HCT116 (cell line): ENCODE data around the gene GIGYF1. TPM values are rescaled to one million over a fixed set of nuclear protein-coding genes. Genes with fewer than 3 reads are reported as not detected.

Experiments used
- ATAC-seq: fragments of 200-7000 bp; cut with Tn5 transposase; 2 replicates; pipeline ENCODE4 v1.9.1; 2020; ENCODE audit warnings: mild to moderate bottlenecking, moderate library complexity
- BruUV-seq: library from RNA; stranded (reverse); fragments of 400-500 nt; replicated peaks from 2 replicates; lab custom pipeline; 2021; lab: Mats Ljungman, UMichigan
- CTCF ChIA-PET: fragments of 300-600 bp; sonication (Branson Sonifier 250); formaldehyde crosslinking; loops from one replicate; lab custom pipeline; 2021; ENCODE audit warnings: antibody characterized with exemption; lab: Charles Lee
- POLR2A ChIA-PET: fragments of 300-600, 350-600 bp; sonication (Branson Sonifier 250); formaldehyde crosslinking; loops from one replicate; lab custom pipeline; 2021; ENCODE audit warnings: antibody characterized with exemption; lab: Charles Lee
- RAD21 ChIA-PET, 2 experiments: fragments of 300-600 bp; sonication (Branson Sonifier 250); formaldehyde crosslinking; loops; one replicate each; lab custom pipeline; 2023; ENCODE audit warnings: low total read pairs in 2 of 2; ENCODE audit not compliant: uncharacterized antibody in 2 of 2, unreplicated experiment in 2 of 2, low non-redundant PET in 1 of 2; lab: Charles Lee
- DNase-seq: peaks from one replicate; pipeline ENCODE4 v3.0.0-alpha.2; 2010; ENCODE audit warnings: low read depth, low spot score
- H2AFZ ChIP-seq: fragments of 200-600 bp; shearing (Covaris generic), sonication (generic); 2 replicates; pipeline ENCODE4 v1.6.1; 2017; ENCODE audit warnings: low read depth, mixed run types, mixed read lengths, antibody characterized with exemption, low read length; ENCODE audit not compliant: poor library complexity, severe bottlenecking
- H3K27ac ChIP-seq: 2 replicates; pipeline ENCODE4 v1.5.1; 2012; ENCODE audit warnings: low read depth, low read length
- H3K27me3 ChIP-seq: fragments of 200-600 bp; sonication (generic); 2 replicates; pipeline ENCODE4 v1.6.1; 2016; ENCODE audit warnings: mixed run types, low read length, mixed read lengths; ENCODE audit not compliant: insufficient read depth
- H3K36me3 ChIP-seq, 2 experiments: fragments of 200-500 bp in 1 of 2; fragments of 200-600 bp in 1 of 2; sonication (Bioruptor generic) in 1 of 2; sonication (generic) in 1 of 2; 2 replicates each; pipeline versions ENCODE4 v1.5.1 to v1.6.1; 2014 to 2016; ENCODE audit warnings: low read length in 2 of 2, inconsistent platforms in 1 of 2, mixed read lengths in 1 of 2, mixed run types in 1 of 2; ENCODE audit not compliant: insufficient read depth in 2 of 2, control insufficient read depth in 1 of 2
- H3K4me1 ChIP-seq, 2 experiments: fragments of 200-600 bp in 1 of 2; sonication (generic) in 1 of 2; 2 replicates each; pipeline versions ENCODE4 v1.5.1 to v1.6.1; 2012 to 2017; ENCODE audit warnings: low read length in 2 of 2, inconsistent platforms in 1 of 2, mild to moderate bottlenecking in 1 of 2, mixed read lengths in 1 of 2, mixed run types in 1 of 2, moderate library complexity in 1 of 2; ENCODE audit not compliant: insufficient read depth in 2 of 2, control insufficient read depth in 1 of 2
- H3K4me2 ChIP-seq: fragments of 200-600 bp; sonication (generic); 2 replicates; pipeline ENCODE4 v1.6.1; 2017; ENCODE audit warnings: mixed run types, low read length, mixed read lengths
- H3K4me3 ChIP-seq, 2 experiments: fragments of 200-600 bp in 1 of 2; sonication (generic) in 1 of 2; replicated peaks in 1 of 2; 2 replicates each; pipeline ENCODE4 v1.5.1; 2011 to 2016; ENCODE audit warnings: low read length in 2 of 2, control low read depth in 1 of 2, low read depth in 1 of 2, mild to moderate bottlenecking in 1 of 2, mixed read lengths in 1 of 2, mixed run types in 1 of 2
- H3K79me2 ChIP-seq: fragments of 200-600 bp; sonication (generic); 2 replicates; pipeline ENCODE4 v1.6.1; 2017; ENCODE audit warnings: mild to moderate bottlenecking, mixed run types, low read length, moderate library complexity, mixed read lengths; ENCODE audit not compliant: insufficient read depth
- H3K9ac ChIP-seq: fragments of 200-600 bp; sonication (generic); 2 replicates; pipeline ENCODE4 v1.6.1; 2016; ENCODE audit warnings: low read length, mixed read lengths
- H3K9me2 ChIP-seq: fragments of 200-600 bp; sonication (generic), shearing (Covaris generic); 2 replicates; pipeline ENCODE4 v1.6.1; 2017; ENCODE audit warnings: mixed run types, mild to moderate bottlenecking, moderate library complexity; ENCODE audit not compliant: insufficient read depth
- H3K9me3 ChIP-seq, 2 experiments: fragments of 200-500 bp in 1 of 2; fragments of 200-600 bp in 1 of 2; sonication (Bioruptor generic) in 1 of 2; sonication (generic) in 1 of 2; 2 replicates each; pipeline ENCODE4 v1.6.1; 2014 to 2017; ENCODE audit warnings: low read length in 2 of 2, mixed read lengths in 2 of 2, inconsistent platforms in 1 of 2, low read depth in 1 of 2, mild to moderate bottlenecking in 1 of 2, mixed run types in 1 of 2, moderate library complexity in 1 of 2; ENCODE audit not compliant: control insufficient read depth in 1 of 2, insufficient read depth in 1 of 2
- H4K20me1 ChIP-seq: fragments of 200-600 bp; sonication (generic), shearing (Covaris generic); 2 replicates; pipeline ENCODE4 v1.6.1; 2017; ENCODE audit warnings: mixed run types, mild to moderate bottlenecking, moderate library complexity; ENCODE audit not compliant: insufficient read depth
- CBX3 ChIP-seq: IDR thresholded peaks from 2 replicates; pipeline ENCODE4 v1.6.1; 2012; ENCODE audit warnings: low read depth
- CEBPB ChIP-seq: IDR thresholded peaks from 2 replicates; pipeline ENCODE4 v1.6.1; 2012; ENCODE audit warnings: low read depth
- EGR1 ChIP-seq: IDR thresholded peaks from 2 replicates; pipeline ENCODE4 v1.6.1; 2012; ENCODE audit warnings: low read depth
- ELF1 ChIP-seq: IDR thresholded peaks from 2 replicates; pipeline ENCODE4 v1.6.1; 2012; ENCODE audit warnings: low read depth, borderline replicate concordance
- EZH2 ChIP-seq: fragments of 200-600 bp; sonication (generic); IDR thresholded peaks from 2 replicates; pipeline ENCODE4 v1.6.1; 2017; ENCODE audit warnings: antibody characterized with exemption, mixed run types
- EZH2phosphoT487 ChIP-seq: fragments of 200-600 bp; IDR thresholded peaks from 2 replicates; pipeline ENCODE4 v1.6.1; 2018; ENCODE audit warnings: antibody characterized with exemption, borderline replicate concordance
- FOSL1 ChIP-seq: IDR thresholded peaks from 2 replicates; pipeline ENCODE4 v1.6.1; 2012; ENCODE audit warnings: low read depth
- JUND ChIP-seq: IDR thresholded peaks from 2 replicates; pipeline ENCODE4 v1.6.1; 2012
- POLR2A ChIP-seq: IDR thresholded peaks from 2 replicates; pipeline ENCODE4 v1.7.0; 2011; ENCODE audit warnings: borderline replicate concordance; ENCODE audit not compliant: insufficient read depth, insufficient read length; ENCODE audit errors: extremely low read depth
- POLR2AphosphoS5 ChIP-seq: IDR thresholded peaks from 2 replicates; pipeline ENCODE4 v1.6.1; 2011; ENCODE audit warnings: mild to moderate bottlenecking, low read depth, low read length, moderate library complexity
- RAD21 ChIP-seq: IDR thresholded peaks from 2 replicates; pipeline ENCODE4 v1.6.1; 2012; ENCODE audit warnings: low read depth, mild to moderate bottlenecking
- SP1 ChIP-seq: IDR thresholded peaks from 2 replicates; pipeline ENCODE4 v1.6.1; 2012; ENCODE audit warnings: low read depth
- YY1 ChIP-seq: IDR thresholded peaks from 2 replicates; pipeline ENCODE4 v1.6.1; 2011; ENCODE audit warnings: low read length, low read depth, moderate library complexity, mild to moderate bottlenecking; ENCODE audit not compliant: insufficient replicate concordance; ENCODE audit errors: extremely low read depth
- ZFX ChIP-seq: fragments of 450-650 bp; IDR thresholded peaks from 2 replicates; pipeline ENCODE4 v1.6.1; 2017
- ZNF274 ChIP-seq: fragments of 200-500 bp; sonication (Bioruptor generic); IDR thresholded peaks from 2 replicates; pipeline ENCODE4 v1.6.1; 2014; ENCODE audit warnings: mild to moderate bottlenecking, low read depth, low read length, inconsistent platforms
- intact Hi-C: fragments of 100-400 bp; cut with micrococcal nuclease; formaldehyde crosslinking; loops from 2 replicates; pipeline ENCODE4 v1.10.0; 2022
- total RNA-seq: library from RNA; stranded (reverse); gene quantifications from one replicate; pipeline ENCODE4 v1.2.1, GENCODE V29; 2021; ENCODE audit not compliant: unreplicated experiment
- TF ChIP-seq, protein P1 (sequence below), 3 experiments: fragments of 200-600 bp in 1 of 3; sonication (generic) in 1 of 3; IDR thresholded peaks in 2 of 3; conservative IDR thresholded peaks in 1 of 3; 2 replicates each; pipeline ENCODE4 v1.5.1; 2012 to 2017; ENCODE audit warnings: low read depth in 2 of 3, low read length in 2 of 3, antibody characterized with exemption in 1 of 3, borderline replicate concordance in 1 of 3, control low read depth in 1 of 3, mild to moderate bottlenecking in 1 of 3, mixed read lengths in 1 of 3, mixed run types in 1 of 3, moderate library complexity in 1 of 3; ENCODE audit not compliant: insufficient read depth in 1 of 3
- TF ChIP-seq, protein P2 (sequence below): IDR thresholded peaks from 2 replicates; pipeline ENCODE4 v1.6.1; 2012; ENCODE audit warnings: low read depth
- TF ChIP-seq, protein P3 (sequence below): IDR thresholded peaks from 2 replicates; pipeline ENCODE4 v1.6.1; 2011; ENCODE audit warnings: mild to moderate bottlenecking, low read length, moderate library complexity; ENCODE audit not compliant: insufficient replicate concordance; ENCODE audit errors: extremely low read depth
- TF ChIP-seq, protein P4 (sequence below): IDR thresholded peaks from 2 replicates; pipeline ENCODE4 v1.6.1; 2012

Gene GIGYF1
- total RNA-seq, 1 experiment from 2014 or later: 59.7 TPM

DNA sequence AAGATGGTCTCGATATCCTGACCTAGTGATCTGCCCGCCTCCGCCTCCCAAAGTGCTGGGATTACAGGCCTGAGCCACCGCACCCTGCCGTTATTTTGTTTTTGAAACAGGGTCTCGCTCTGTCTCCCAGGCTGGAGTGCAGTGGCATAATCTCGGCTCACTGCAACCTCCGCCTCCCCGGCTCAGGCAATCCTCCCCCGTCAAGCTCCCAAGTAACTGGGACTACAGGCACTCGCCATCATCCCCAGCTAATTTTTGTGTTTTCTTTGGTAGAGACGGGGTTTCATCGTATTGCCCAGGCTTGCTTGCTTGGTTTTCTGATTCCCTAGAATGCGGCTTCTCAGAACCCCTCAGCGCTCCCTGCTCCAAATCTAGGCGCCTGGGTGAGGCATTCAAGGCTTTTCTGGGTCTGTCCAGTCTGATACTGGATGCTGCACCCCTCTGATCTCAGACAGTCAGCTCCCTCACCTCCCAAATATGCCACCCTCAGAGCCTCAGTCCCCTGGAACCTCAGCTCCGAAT lies 54.0 kb downstream of the GIGYF1 start:
- DNase-seq (no peak), ATAC-seq (no peak)
- no peaks in the 10 kb centered on the region for H4K20me1 ChIP-seq
- no peak overlapping the region for H3K4me2 ChIP-seq
- POLR2A ChIA-PET: no interaction called here
- H2AFZ ChIP-seq: no peak overlapping the region
- H3K9ac ChIP-seq: no peak overlapping the region
- RAD21 ChIA-PET: no interaction called here
- no peaks in the 10 kb centered on the region for H3K36me3 ChIP-seq
- H3K79me2 ChIP-seq: no peaks in the 10 kb centered on the region
- TF ChIP-seq FOSL1 (no peak), ELF1 (no peak), ZNF274 (no peak), EZH2phosphoT487 (no peak), EZH2 (no peak), JUND (no peak), ZFX (no peak), POLR2AphosphoS5 (no peak), EGR1 (no peak), CBX3 (no peak), SP1 (no peak), POLR2A (no peak), YY1 (no peak), RAD21 (no peak), CEBPB (no peak)
- TF ChIP-seq, protein P1, sequence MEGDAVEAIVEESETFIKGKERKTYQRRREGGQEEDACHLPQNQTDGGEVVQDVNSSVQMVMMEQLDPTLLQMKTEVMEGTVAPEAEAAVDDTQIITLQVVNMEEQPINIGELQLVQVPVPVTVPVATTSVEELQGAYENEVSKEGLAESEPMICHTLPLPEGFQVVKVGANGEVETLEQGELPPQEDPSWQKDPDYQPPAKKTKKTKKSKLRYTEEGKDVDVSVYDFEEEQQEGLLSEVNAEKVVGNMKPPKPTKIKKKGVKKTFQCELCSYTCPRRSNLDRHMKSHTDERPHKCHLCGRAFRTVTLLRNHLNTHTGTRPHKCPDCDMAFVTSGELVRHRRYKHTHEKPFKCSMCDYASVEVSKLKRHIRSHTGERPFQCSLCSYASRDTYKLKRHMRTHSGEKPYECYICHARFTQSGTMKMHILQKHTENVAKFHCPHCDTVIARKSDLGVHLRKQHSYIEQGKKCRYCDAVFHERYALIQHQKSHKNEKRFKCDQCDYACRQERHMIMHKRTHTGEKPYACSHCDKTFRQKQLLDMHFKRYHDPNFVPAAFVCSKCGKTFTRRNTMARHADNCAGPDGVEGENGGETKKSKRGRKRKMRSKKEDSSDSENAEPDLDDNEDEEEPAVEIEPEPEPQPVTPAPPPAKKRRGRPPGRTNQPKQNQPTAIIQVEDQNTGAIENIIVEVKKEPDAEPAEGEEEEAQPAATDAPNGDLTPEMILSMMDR (IDR thresholded peaks at IDR 0.05 in 2 of 3, conservative IDR thresholded peaks at IDR 0.05 in 1 of 3; ENCODE audit: borderline replicate concordance in 1 of 3, insufficient read depth in 1 of 3, low read depth in 2 of 3, low read length in 2 of 3): no peak
- TF ChIP-seq, protein P2, sequence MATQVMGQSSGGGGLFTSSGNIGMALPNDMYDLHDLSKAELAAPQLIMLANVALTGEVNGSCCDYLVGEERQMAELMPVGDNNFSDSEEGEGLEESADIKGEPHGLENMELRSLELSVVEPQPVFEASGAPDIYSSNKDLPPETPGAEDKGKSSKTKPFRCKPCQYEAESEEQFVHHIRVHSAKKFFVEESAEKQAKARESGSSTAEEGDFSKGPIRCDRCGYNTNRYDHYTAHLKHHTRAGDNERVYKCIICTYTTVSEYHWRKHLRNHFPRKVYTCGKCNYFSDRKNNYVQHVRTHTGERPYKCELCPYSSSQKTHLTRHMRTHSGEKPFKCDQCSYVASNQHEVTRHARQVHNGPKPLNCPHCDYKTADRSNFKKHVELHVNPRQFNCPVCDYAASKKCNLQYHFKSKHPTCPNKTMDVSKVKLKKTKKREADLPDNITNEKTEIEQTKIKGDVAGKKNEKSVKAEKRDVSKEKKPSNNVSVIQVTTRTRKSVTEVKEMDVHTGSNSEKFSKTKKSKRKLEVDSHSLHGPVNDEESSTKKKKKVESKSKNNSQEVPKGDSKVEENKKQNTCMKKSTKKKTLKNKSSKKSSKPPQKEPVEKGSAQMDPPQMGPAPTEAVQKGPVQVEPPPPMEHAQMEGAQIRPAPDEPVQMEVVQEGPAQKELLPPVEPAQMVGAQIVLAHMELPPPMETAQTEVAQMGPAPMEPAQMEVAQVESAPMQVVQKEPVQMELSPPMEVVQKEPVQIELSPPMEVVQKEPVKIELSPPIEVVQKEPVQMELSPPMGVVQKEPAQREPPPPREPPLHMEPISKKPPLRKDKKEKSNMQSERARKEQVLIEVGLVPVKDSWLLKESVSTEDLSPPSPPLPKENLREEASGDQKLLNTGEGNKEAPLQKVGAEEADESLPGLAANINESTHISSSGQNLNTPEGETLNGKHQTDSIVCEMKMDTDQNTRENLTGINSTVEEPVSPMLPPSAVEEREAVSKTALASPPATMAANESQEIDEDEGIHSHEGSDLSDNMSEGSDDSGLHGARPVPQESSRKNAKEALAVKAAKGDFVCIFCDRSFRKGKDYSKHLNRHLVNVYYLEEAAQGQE: no peak
- TF ChIP-seq, protein P3, sequence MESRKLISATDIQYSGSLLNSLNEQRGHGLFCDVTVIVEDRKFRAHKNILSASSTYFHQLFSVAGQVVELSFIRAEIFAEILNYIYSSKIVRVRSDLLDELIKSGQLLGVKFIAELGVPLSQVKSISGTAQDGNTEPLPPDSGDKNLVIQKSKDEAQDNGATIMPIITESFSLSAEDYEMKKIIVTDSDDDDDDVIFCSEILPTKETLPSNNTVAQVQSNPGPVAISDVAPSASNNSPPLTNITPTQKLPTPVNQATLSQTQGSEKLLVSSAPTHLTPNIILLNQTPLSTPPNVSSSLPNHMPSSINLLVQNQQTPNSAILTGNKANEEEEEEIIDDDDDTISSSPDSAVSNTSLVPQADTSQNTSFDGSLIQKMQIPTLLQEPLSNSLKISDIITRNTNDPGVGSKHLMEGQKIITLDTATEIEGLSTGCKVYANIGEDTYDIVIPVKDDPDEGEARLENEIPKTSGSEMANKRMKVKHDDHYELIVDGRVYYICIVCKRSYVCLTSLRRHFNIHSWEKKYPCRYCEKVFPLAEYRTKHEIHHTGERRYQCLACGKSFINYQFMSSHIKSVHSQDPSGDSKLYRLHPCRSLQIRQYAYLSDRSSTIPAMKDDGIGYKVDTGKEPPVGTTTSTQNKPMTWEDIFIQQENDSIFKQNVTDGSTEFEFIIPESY: no peak
- TF ChIP-seq, protein P4, sequence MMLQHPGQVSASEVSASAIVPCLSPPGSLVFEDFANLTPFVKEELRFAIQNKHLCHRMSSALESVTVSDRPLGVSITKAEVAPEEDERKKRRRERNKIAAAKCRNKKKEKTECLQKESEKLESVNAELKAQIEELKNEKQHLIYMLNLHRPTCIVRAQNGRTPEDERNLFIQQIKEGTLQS: no peak
- no peak overlapping the region for H3K27ac ChIP-seq
- CTCF ChIA-PET: no interaction called here
- H3K4me3 ChIP-seq: no peak overlapping the region
- no peaks in the 10 kb centered on the region for H3K9me3 ChIP-seq
- BruUV-seq: no TSS peak
- intact Hi-C loops: no loop called here
- no peaks in the 10 kb centered on the region for H3K9me2 ChIP-seq
- peaks cover 4 to 13% of the 10 kb centered on the region in 2 experiments for H3K4me1 ChIP-seq
- H3K27me3 ChIP-seq: no peaks in the 10 kb centered on the region
